B cell (primary cell): Measurements from ENCODE around the gene KCTD17. TPM values are rescaled to one million over a fixed set of nuclear protein-coding genes. Genes with fewer than 3 reads are reported as not detected.

Source experiments
- ATAC-seq: fragments of 200-7000 bp; cut with Tn5 transposase; one replicate; pipeline ENCODE4 v1.10.0; 2021; ENCODE audit warnings: low read depth, mild to moderate bottlenecking, moderate number of reproducible peaks, moderate library complexity
- CTCF ChIA-PET: fragments of 350-600 bp; sonication (Branson Sonifier 250); formaldehyde crosslinking; loops from one replicate; lab custom pipeline; 2021; ENCODE audit warnings: antibody characterized with exemption, inconsistent platforms; lab: Charles Lee
- POLR2A ChIA-PET: fragments of 350-600 bp; sonication (Branson Sonifier 250); formaldehyde crosslinking; loops from one replicate; lab custom pipeline; 2021; ENCODE audit warnings: antibody characterized with exemption; lab: Charles Lee
- DNase-seq: peaks from one replicate; pipeline ENCODE4 v3.0.0; 2013
- H2AFZ ChIP-seq: 2 replicates; pipeline ENCODE4 v1.6.1; 2012; ENCODE audit warnings: mild to moderate bottlenecking, low read depth, low read length; ENCODE audit not compliant: insufficient read depth, poor library complexity, severe bottlenecking
- H3K27ac ChIP-seq, 2 donors: 1 replicate in 1 of 2; 2 replicates in 1 of 2; pipeline ENCODE4 v1.5.1; 2012 to 2013; ENCODE audit warnings: low read length in 2 of 2, mild to moderate bottlenecking in 2 of 2, moderate library complexity in 1 of 2
- H3K27me3 ChIP-seq, 4 experiments: fragments of 200-600 bp in 1 of 4; sonication (generic) in 1 of 4; replicated peaks in 1 of 4; 1 replicate in 2 of 4; 2 replicates in 2 of 4; pipeline versions ENCODE4 v1.6.1 to v1.7.0; 2013 to 2016; ENCODE audit warnings: low read length in 3 of 4, mild to moderate bottlenecking in 2 of 4, mixed read lengths in 1 of 4, moderate library complexity in 1 of 4; ENCODE audit not compliant: insufficient read depth in 4 of 4, control insufficient read depth in 3 of 4; ENCODE audit errors: control extremely low read depth in 1 of 4
- H3K36me3 ChIP-seq, 2 experiments: replicated peaks in 1 of 2; 1 replicate in 1 of 2; 2 replicates in 1 of 2; pipeline versions ENCODE4 v1.6.1 to v1.7.1; 2013; ENCODE audit warnings: low read length in 1 of 2; ENCODE audit not compliant: insufficient read depth in 2 of 2, control insufficient read depth in 1 of 2; ENCODE audit errors: control extremely low read depth in 1 of 2, extremely low read depth in 1 of 2
- H3K4me1 ChIP-seq, 2 donors: fragments of 200-600 bp in 1 of 2; sonication (generic) in 1 of 2; 1 replicate in 1 of 2; 2 replicates in 1 of 2; pipeline versions ENCODE4 v1.5.1 to v1.6.1; 2013 to 2017; ENCODE audit warnings: low read length in 2 of 2; ENCODE audit not compliant: control insufficient read depth in 2 of 2, insufficient read depth in 2 of 2
- H3K4me2 ChIP-seq: replicated peaks from 2 replicates; pipeline ENCODE3; 2012; ENCODE audit warnings: mild to moderate bottlenecking, low read depth, low read length; ENCODE audit not compliant: poor library complexity, severe bottlenecking
- H3K4me3 ChIP-seq, 5 experiments: fragments of 200-600 bp in 1 of 5; sonication (generic) in 1 of 5; 1 replicate in 3 of 5; 2 replicates in 2 of 5; pipeline versions ENCODE4 v1.5.1 to v1.7.0; 2011 to 2016; ENCODE audit warnings: low read length in 4 of 5, mild to moderate bottlenecking in 4 of 5, low read depth in 2 of 5, control low read depth in 1 of 5, moderate library complexity in 1 of 5; ENCODE audit not compliant: insufficient read depth in 1 of 5; ENCODE audit errors: control extremely low read depth in 1 of 5, extremely low read depth in 1 of 5
- H3K79me2 ChIP-seq: fragments of 200-600 bp; sonication (generic); one replicate; pipeline ENCODE4 v1.6.0; 2016; ENCODE audit warnings: low read length; ENCODE audit not compliant: control insufficient read depth, insufficient read depth
- H3K9ac ChIP-seq: fragments of 200-600 bp; sonication (generic); 2 replicates; pipeline ENCODE4 v1.6.1; 2017; ENCODE audit warnings: mild to moderate bottlenecking, low read length, moderate library complexity
- H3K9me3 ChIP-seq, 3 donors: one replicate each; pipeline versions ENCODE4 v1.6.1 to v1.7.1; 2013; ENCODE audit warnings: low read length in 2 of 3; ENCODE audit not compliant: control insufficient read depth in 2 of 3, insufficient read depth in 1 of 3; ENCODE audit errors: control extremely low read depth in 1 of 3
- H4K20me1 ChIP-seq: 2 replicates; pipeline ENCODE4 v1.6.0; 2012; ENCODE audit warnings: mild to moderate bottlenecking, low read length; ENCODE audit not compliant: insufficient read depth, control insufficient read depth, poor library complexity, severe bottlenecking
- H3K27ac Mint-ChIP-seq: one replicate; pipeline ENCODE4 v1.8.0; 2021; ENCODE audit warnings: mixed read lengths
- H3K27me3 Mint-ChIP-seq: one replicate; pipeline ENCODE4 v1.8.0; 2021; ENCODE audit warnings: mixed read lengths
- H3K4me1 Mint-ChIP-seq: one replicate; pipeline ENCODE4 v1.8.0; 2021; ENCODE audit warnings: mixed read lengths
- H3K4me3 Mint-ChIP-seq: one replicate; pipeline ENCODE4 v1.8.0; 2021; ENCODE audit warnings: mixed read lengths
- H3K9me3 Mint-ChIP-seq: one replicate; pipeline ENCODE4 v1.8.0; 2022; ENCODE audit warnings: mixed read lengths; ENCODE audit not compliant: insufficient read depth
- CTCF ChIP-seq: fragments of 200-600 bp; IDR thresholded peaks from one replicate; pipeline ENCODE4 v1.8.0; 2022; ENCODE audit warnings: antibody characterized with exemption, mild to moderate bottlenecking
- EZH2 ChIP-seq: IDR thresholded peaks from 2 replicates; pipeline ENCODE4 v1.6.1; 2012; ENCODE audit warnings: borderline replicate concordance, low read depth, mild to moderate bottlenecking, moderate library complexity, low read length; ENCODE audit not compliant: insufficient read depth, poor library complexity, severe bottlenecking
- WGBS: methylation state at CpG from one replicate; pipeline ENCODE4 v1.1.5; 2013; ENCODE audit warnings: missing lambda C conversion rate; ENCODE audit not compliant: insufficient coverage; 5-methylcytosine and 5-hydroxymethylcytosine counted together
- intact Hi-C: fragments of 100-400 bp; cut with micrococcal nuclease; formaldehyde crosslinking; loops from one replicate; pipeline ENCODE4 v1.10.0; 2022
- polyA plus RNA-seq: library from polyadenylated mRNA; depleted of rRNA; stranded (reverse); fragments of >200 nt; gene quantifications from 2 replicates; pipeline ENCODE4 v1.2.3, GENCODE V29; 2012
- total RNA-seq, 2 donors: library from RNA; stranded (reverse); fragments of 120-200 nt in 1 of 2; gene quantifications; 1 replicate in 1 of 2; 2 replicates in 1 of 2; pipeline versions ENCODE4 v1.2.3 to v1.2.4, GENCODE V29; 2013 to 2022

The KCTD17 gene
- total and polyA plus RNA-seq, 2 donors (not counting 1 experiment from before 2014, with no cell fraction given) = 29.0 to 41.3 TPM

GRCh38 chr22:37097346-37097745 is 45.8 kb downstream of the KCTD17 start:
- Histone ChIP-seq H3K9ac (no peak overlapping the region), H2AFZ (no peak overlapping the region), H3K27me3 (peaks cover 0 to 25% (median 7%) of the 10 kb centered on the region in 4 experiments), H3K9me3 (no peaks in the 10 kb centered on the region), H3K36me3 (no peaks in the 10 kb centered on the region), H3K79me2 (no peaks in the 10 kb centered on the region), H3K4me1 (no peaks in the 10 kb centered on the region), H4K20me1 (no peaks in the 10 kb centered on the region), H3K4me2 (no peak overlapping the region), H3K27ac (no peak overlapping the region), H3K4me3 (no peak overlapping the region)
- intact Hi-C loops = no loop called here
- H3K9me3 Mint-ChIP-seq = no peaks in the 10 kb centered on the region
- H3K27me3 Mint-ChIP-seq = peaks cover 40% of the 10 kb centered on the region
- H3K27ac Mint-ChIP-seq = no peak overlapping the region
- POLR2A ChIA-PET = no interaction called here
- DNase-seq (no peak), ATAC-seq (no peak)
- CTCF ChIA-PET = no interaction called here
- H3K4me1 Mint-ChIP-seq = peaks cover 7% of the 10 kb centered on the region
- 87% methylated on average over 13 of the region's 13 CpGs for WGBS
- no peak for TF ChIP-seq EZH2
- TF ChIP-seq CTCF = no peak
- no peak overlapping the region for H3K4me3 Mint-ChIP-seq

GRCh38 chr22:37098976-37099591 is 47.5 kb downstream of the KCTD17 start:
- H3K4me1 ChIP-seq = no peaks in the 10 kb centered on the region
- no peak overlapping the region for H3K4me2 ChIP-seq
- peaks cover 39% of the 10 kb centered on the region for H3K27me3 Mint-ChIP-seq
- H2AFZ ChIP-seq = no peak overlapping the region
- POLR2A ChIA-PET = interaction anchor here (0.6 kb wide), 2 partner anchors 44 to 95 kb away, joined by 3 to 6 read pairs; no protein-coding TSS in a partner anchor
- CTCF ChIA-PET = interaction anchor here (0.9 to 3.0 kb wide), 3 partner anchors 13 to 99 kb away, joined by 3 to 11 read pairs (median 3); no protein-coding TSS in a partner anchor
- WGBS = 54% methylated on average over 9 of the region's 10 CpGs
- no peaks in the 10 kb centered on the region for H3K79me2 ChIP-seq
- peaks cover 7% of the 10 kb centered on the region for H3K4me1 Mint-ChIP-seq
- H3K27ac Mint-ChIP-seq = no peak overlapping the region
- H3K27me3 ChIP-seq = peaks cover 0 to 22% (median 6%) of the 10 kb centered on the region in 4 experiments
- no peak overlapping the region for H3K27ac ChIP-seq
- no peaks in the 10 kb centered on the region for H3K9me3 ChIP-seq
- DNase-seq (no peak), ATAC-seq (no peak)
- no peaks in the 10 kb centered on the region for H3K9me3 Mint-ChIP-seq
- no peak overlapping the region for H3K4me3 ChIP-seq
- no peaks in the 10 kb centered on the region for H4K20me1 ChIP-seq
- H3K9ac ChIP-seq = no peak overlapping the region
- intact Hi-C loops = no loop called here
- no peak overlapping the region for H3K4me3 Mint-ChIP-seq
- no peaks in the 10 kb centered on the region for H3K36me3 ChIP-seq
- no peak for TF ChIP-seq EZH2
- TF ChIP-seq CTCF = no peak
